Stimulated activated CD4-positive, alpha-beta T cell treated with anti-CD3 and anti-CD28 coated beads, TNF-alpha, amount 100 ng/mL, for 1 hour (primary cell): ENCODE data around the gene SAXO1.

Experiments used
- DNase-seq, 3 donors: peaks; one replicate each; pipeline ENCODE4 v3.0.0-alpha.2; 2020; ENCODE audit warnings: low read depth in 3 of 3, low spot score in 1 of 3

The SAXO1 gene

GRCh38 chr9:18881758-18882157 is 151.3 kb downstream of the SAXO1 start:
- no peak for DNase-seq

GRCh38 chr9:18877984-18878383 is 155.0 kb downstream of the SAXO1 start:
- DNase-seq: no peak
